IPS-18c (cell line): Measurements from ENCODE around the gene NLRP3.

Experiments used
- H3K4me3 ChIP-seq: 2 replicates; pipeline ENCODE4 v1.7.0; 2013; ENCODE audit warnings: low read depth, mild to moderate bottlenecking, low read length, moderate library complexity; ENCODE audit not compliant: insufficient read depth
- H3K9me3 ChIP-seq: one replicate; pipeline ENCODE4 v1.6.1; 2013; ENCODE audit warnings: mild to moderate bottlenecking, low read length, moderate library complexity; ENCODE audit not compliant: control insufficient read depth, insufficient read depth

Gene NLRP3

DNA sequence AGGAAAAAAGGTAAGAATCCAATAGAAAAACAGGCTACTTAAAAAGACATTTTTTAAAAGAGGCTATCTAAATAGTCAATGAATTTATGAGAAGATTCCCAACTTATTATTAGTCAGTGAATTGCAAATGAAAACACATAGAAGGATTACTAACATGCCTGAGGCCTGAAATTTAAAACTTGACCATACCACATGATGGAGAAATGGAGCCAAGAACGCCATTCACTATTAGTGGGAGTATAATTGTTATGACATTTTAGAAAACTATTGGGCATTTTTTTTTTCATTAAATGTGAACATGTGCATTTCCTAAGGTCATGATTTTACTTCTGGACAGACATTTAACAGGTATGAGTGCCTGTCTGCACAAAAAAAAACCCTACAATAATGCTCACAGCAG, 66.8 kb downstream of the NLRP3 start:
- Histone ChIP-seq H3K9me3 (no peaks in the 10 kb centered on the region), H3K4me3 (no peak overlapping the region)

DNA sequence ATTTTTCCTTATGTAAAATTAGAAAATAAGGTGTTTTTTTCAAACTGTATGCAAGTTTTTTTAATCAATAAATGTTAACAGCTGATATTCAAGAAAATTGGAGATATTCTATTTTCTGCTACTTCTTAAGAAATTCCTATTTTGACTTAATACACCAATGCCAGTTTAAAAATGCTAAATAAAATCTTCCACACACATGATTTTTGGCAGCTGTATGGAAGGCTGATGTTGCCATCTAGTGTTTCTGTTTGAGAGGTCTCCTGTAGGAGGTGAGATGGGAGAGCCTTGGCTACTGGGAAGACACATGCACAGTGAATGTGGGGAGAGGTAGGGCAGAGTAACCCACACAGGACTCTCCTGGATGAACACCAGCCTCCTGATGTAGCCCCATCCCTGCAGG, 71.1 kb downstream of the NLRP3 start:
- no peak overlapping the region for H3K4me3 ChIP-seq

DNA sequence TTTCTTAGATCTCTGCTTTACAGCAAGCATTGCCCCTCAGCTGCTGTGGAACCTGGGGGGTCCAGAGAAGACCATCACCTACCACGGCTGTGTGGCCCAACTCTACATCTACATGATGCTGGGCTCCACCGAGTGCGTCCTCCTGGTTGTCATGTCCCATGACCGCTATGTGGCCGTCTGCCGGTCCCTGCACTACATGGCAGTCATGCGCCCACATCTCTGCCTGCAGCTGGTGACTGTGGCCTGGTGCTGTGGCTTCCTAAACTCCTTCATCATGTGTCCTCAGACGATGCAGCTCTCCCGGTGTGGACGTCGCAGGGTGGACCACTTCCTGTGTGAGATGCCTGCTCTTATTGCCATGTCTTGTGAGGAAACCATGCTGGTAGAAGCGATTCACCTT, 75.4 kb downstream of the NLRP3 start:
- no peaks in the 10 kb centered on the region for H3K9me3 ChIP-seq
- H3K4me3 ChIP-seq = no peak overlapping the region

More for the DNA sequence above, 71.1 kb downstream of the NLRP3 start:
- no peaks in the 10 kb centered on the region for H3K9me3 ChIP-seq

DNA sequence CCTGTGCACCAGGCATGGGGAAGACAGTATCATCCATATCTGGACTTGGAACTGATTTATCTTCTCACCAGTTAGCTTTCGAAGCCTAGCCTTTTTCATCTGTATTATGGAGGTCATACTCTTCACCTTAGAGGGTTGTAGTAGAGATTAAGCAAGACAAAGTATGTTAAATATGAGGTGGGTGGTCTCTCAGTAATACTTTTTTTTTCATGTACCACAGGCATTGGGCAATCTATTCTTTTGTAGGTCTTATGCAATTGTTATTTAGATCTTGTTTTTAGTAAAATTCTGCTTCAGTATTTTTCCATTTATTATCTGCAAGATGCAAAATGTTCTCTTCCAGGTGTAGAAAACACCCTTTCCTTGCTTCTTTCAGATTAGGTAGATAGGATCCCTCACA, 77.1 kb downstream of the NLRP3 start:
- no peaks in the 10 kb centered on the region for H3K9me3 ChIP-seq
- no peak overlapping the region for H3K4me3 ChIP-seq

DNA sequence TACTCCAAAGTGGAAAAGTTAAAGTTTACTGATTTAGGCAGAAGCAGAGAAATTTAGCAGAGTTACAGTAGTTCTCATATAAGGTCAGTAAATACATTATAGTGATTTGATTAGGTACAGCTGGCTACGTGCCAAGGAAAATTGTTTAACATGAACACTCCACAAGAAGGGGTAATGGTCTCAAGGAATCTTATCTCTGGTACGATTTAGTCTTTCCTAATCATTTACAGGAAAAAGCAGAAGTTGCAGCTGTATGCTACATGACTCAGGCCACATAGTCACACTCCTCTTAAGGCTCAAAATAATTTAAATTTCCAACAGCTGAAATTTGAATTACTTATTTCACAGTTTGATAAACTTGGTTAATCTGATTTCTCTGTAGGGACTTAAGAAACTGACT, 78.8 kb downstream of the NLRP3 start:
- no peak overlapping the region for H3K4me3 ChIP-seq
- no peaks in the 10 kb centered on the region for H3K9me3 ChIP-seq

DNA sequence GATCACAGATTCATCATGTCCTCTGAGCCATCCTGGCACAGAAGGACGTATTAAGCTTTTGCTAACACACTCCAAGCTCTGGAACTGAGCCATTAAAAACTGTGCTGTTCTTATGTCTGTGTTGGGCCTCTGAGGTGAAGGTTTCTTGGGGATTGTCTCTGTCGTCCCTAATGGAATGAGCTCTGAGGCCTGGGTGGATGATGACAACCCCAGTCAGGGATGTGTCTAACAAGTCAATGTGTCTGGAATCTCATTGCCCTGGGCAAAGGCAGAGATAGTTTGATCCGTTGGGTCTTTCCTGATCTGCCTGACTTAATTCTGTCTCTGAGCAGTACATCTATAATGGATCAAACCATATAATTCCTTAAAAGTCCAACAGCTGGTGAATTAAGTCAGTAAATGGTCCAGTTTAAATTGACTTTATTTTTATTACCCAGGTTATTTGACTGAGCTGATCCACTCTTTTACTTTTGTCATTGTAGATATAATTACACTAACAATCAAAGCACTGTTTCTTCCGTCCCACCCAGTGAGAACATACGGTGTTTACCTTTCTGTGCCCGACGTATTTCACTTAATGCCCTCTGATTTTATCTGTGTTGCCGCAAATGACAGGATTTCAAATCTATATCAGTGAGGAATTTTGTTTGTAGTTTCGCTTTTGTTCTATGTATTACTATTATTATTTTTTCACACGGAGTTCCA, 80.8 kb downstream of the NLRP3 start:
- H3K9me3 ChIP-seq = no peaks in the 10 kb centered on the region
- no peak overlapping the region for H3K4me3 ChIP-seq
